HG03442 (cell line): ENCODE measurements around the gene LAMB3.
"Not testable (repeated sequence)": the region's sequence is repeated elsewhere in the genome, so short reads cannot be mapped to it uniquely, and the experiment has no call there.

Source experiments
- ATAC-seq: cut with Tn5 transposase; IDR thresholded peaks from one replicate; pipeline ENCODE4 v1.9.1; 2021; ENCODE audit warnings: mild to moderate bottlenecking, moderate library complexity; ENCODE audit not compliant: unreplicated experiment

The LAMB3 gene

DNA sequence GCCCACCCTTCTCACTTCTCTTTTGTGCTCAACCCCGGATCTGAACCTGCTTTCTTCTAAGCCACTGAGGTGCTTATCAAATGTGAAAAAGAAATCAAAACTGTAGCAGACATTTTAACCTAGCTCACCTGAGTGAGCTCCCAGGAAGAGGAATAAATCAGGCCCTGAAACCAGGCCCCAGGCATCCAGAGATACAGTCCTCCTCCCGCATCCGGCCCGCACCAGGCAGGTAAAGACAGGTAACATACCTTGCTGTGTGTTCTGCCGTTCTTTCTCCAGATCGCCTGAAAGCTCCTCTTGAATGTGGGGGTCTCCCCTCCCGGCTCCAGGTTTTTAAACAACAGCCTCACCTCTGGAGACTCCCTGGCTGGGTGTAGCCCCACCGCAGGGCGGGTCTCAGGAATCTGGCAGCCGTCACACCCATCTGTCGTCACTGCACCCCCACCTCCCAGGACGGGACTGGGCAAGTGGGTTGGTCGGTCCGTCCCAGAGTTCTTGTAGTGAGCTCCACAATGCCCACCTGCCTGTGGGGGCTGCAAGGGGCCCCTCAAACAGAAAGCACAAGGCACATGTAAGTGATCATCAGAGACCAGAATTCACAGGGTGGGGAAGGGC, at the start of gene LAMB3:
LAMB3 (minus strand) TSS at position 305 of the 615 bp plus-strand sequence. CDS start 1,481 bp downstream, outside the sequence.
- ATAC-seq: no peak

DNA sequence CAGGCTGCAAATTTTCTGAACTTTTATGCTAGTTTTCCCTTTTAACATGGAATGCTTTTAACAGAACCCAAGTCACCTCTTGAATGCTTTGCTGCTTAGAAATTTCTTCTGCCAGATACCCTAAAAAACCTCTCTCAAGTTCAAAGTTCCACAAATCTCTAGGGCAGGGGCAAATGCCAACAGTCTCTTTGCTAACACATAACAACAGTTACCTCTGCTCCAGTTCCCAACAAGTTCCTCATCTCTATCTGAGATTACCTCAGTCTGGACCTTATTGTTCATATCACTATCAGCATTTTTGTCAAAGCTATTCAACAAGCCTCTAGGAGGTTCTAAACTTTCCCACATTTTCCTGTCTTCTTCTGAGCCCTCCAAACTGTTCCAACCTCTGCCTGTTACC, 48.5 kb upstream of the LAMB3 start:
- not testable (repeated sequence) for ATAC-seq

DNA sequence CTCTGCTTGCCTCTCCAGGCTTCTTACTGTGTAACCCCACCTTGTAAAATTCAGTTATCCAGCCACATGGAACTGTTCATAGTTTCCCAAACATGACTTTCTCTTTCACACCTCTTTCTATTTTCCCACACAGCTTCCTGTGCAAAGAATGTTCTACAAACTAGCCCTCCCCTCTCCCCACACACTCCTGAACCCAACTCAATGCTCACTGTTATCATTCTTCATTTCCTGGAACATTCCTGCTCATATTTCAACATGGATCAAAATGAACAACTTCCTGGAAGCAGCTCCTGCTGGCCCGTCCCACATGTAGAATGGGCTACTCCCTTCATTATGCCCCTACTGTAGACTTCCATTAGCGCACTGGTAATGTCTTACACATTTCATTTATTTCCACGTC, 44.9 kb upstream of the LAMB3 start:
- no peak for ATAC-seq

DNA sequence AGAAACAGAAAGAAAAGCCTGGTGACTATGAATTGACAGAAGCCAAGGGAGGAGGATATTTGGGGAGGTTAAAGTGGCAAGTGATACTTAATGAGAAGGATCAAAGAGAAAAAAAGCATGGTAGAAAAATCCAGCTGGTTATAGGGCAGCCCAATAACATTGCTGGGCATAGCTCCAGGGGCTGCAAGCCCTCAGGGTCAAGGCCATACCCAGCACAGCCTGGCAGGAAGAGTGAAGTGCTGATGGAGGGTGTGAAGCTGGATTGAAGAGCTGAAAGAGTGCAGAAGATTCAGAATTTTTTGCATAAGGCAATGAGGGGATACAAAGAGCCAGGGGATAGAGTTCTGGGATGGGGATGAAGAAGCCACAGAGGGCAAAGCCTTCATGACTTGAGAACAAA, 44.4 kb upstream of the LAMB3 start:
- no peak for ATAC-seq

DNA sequence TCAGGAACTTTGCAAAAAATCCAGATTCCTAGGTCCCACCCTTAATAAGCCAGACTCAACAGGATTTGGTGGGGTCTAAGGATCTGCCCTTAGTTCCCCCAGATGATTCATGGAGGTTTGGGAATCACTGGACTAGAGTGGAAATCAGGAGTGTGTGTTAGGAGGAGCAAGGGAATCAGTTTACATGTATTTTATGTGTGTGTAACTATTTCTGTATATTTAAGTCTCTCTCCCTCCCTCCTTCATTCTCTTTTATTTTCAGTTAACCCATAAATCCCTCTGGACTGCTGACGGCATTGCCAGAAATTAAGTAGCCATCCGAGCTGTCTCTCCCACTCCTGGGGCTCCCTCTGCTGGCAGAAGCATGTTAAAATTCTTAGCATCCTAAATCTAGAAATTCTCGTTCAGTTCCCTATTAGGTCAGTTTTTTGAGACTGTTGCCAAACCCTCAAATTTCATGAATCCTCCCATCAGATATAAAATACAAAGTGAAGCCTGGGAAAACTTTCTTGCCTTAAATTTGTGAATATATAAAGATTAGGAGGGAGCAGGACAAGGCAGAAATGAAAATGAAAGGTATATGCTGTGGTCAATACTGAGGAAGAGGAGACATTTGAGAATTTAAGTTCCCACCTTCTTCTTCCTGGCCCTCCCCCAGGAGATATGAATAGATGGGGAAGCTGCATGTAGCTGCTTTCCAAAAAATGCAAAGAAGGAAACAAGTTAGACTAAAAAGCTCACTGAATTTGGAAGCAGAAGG, 40.7 kb upstream of the LAMB3 start:
- ATAC-seq: no peak

DNA sequence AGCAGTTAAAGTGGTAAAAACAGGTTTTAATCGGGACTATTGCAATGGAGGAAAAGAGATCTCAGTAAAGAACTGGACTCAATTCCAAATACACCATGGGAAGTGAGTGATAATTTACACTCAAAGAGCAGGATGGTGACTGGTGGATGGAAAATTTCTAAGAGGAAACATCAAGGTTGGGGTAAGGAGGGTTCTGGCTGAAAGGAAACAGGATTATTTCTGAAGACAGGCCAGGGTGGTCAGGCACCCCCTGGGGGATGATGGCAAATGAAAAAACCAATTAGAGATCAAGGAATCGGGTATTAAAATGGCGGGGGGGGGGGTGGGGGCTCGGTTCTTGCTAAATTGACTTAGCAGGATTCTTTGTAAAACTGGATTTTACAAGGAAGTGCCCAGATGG, 40.1 kb upstream of the LAMB3 start:
- no peak for ATAC-seq

DNA sequence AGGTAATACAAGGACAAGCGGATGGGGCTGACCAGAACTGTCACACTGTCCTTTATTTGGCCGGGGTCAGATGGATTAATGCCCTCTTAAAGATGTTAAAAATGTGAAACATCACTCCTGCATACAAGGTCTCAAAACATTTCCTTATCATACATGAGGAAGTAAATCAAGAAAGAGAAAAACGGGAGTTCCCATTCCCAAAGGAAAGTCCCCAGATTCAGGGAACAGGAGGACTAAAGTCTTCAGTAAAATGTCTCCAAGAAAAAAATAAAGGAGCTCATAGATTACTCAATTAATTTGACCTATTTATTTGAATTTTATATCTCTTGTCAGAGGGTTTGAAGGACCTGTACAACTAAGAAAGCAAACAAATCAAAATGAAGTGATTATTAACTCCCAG, 39.0 kb upstream of the LAMB3 start:
- ATAC-seq: no peak

DNA sequence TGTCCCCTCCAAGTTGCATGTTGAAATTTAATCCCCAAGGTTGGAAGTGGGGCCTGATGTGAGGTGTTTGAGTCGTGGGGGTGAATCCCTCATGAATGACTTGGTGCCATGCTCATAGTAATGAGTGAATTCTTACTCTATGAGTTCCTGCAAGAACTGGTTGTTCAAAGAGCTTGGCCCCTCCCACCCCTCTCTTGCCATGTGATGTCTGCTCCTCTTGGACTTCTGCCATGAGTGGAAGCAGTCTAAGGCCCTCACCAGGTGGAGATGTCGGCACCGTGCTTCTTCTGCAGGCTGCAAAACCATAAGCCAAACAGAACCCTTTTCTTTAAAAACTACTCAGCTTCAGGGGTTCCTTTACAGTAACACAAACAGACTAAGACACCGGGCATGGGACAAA, 37.3 kb upstream of the LAMB3 start:
- no peak for ATAC-seq

DNA sequence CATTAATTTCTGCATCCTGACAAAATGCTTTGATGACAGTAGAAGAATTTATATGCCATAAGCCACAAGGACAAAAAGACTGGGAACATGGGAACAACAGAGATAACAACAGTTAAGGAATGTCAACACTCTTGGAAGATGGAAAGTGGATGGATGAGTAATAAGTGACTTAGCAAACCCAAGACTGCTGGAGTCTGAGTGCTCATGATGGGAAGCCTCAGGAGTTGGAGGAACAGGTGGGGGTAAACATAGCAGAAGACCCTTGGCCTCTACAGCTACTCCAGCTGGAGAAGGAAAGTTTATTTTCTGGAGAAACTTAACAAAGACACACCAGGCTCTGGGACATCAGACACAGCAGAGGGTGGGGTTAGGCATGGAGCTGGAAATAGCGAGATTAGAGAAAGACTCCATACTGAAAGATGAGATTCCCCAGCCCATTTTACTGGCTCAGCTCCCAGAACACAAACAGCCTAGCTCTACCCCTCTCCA, 36.6 kb upstream of the LAMB3 start:
- ATAC-seq: no peak

DNA sequence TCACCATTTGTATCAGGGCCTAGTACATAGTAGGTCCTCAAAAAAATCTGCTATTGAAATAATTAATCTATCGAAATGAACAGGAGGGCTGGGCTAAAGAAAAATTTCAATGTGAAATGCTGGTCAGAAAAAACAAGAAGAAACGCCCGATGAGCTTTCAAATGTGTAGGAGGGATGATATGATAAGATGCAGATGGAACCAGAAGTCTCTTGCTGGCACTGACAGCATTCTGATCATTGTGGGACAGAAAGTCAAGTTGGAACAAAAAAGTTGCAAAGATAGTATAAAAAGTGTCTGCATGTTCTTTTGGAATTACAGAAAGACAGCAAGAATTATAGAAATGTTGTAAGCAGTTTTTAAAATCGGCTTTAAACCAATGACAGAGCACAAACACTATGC, 34.1 kb upstream of the LAMB3 start:
- ATAC-seq: no peak

DNA sequence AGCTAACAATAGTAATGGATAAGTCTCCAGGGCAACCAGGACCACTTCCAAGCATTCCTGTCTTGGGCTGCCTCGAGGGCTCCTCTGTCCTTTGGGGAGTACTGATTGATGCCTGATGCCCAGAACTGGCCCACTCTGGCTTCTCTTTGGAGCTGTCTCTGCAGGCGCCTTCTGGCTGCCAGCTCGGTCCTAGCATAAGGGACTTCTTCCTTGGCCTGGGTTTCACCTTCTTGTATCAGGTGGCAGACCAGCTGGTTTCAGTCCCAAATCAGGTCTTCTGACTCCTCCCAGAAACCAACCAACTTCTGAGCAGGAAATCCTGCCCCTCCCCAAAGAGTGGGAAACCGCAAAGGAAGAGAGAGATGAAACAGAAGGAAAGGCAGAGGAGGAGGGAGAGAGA, 33.6 kb upstream of the LAMB3 start:
- no peak for ATAC-seq

DNA sequence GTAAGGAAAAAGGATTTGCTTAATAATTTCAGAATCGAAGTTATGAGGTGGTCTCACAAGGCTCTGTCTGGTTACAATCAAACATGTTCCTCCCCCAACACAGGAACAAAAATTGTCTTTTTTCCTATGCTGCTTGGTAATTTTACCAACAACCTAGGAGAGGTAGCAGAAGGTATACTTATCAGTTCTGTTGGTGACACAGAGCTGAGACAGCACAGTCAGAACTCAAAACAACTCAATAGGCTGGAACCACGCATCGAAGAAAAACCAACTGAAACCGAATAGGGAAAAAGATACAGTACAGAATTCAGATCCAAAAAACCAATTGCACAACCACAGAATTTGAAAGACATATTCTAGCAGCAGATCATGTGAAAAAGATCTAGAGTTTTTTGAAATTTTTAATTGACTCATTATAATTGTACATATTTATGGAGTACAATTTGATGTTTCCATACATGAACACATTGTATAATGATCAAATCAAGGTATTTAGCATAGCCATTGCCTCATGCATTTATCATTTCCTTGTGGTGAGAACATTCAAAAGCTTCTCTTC, 26.8 kb upstream of the LAMB3 start:
- ATAC-seq: no peak

DNA sequence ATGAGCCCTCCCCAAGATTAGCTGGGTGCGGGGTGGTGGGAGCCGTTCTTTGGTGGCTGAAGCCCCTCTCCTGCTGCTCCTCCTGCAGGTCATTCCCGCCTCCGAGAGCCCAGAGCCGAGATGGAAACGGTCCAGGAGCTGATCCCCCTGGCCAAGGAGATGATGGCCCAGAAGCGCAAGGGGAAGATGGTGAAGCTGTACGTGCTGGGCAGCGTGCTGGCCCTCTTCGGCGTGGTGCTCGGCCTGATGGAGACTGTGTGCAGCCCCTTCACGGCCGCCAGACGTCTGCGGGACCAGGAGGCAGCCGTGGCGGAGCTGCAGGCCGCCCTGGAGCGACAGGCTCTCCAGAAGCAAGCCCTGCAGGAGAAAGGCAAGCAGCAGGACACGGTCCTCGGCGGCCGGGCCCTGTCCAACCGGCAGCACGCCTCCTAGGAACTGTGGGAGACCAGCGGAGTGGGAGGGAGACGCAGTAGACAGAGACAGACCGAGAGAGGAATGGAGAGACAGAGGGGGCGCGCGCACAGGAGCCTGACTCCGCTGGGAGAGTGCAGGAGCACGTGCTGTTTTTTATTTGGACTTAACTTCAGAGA, 23.4 kb upstream of the LAMB3 start:
- no peak for ATAC-seq

DNA sequence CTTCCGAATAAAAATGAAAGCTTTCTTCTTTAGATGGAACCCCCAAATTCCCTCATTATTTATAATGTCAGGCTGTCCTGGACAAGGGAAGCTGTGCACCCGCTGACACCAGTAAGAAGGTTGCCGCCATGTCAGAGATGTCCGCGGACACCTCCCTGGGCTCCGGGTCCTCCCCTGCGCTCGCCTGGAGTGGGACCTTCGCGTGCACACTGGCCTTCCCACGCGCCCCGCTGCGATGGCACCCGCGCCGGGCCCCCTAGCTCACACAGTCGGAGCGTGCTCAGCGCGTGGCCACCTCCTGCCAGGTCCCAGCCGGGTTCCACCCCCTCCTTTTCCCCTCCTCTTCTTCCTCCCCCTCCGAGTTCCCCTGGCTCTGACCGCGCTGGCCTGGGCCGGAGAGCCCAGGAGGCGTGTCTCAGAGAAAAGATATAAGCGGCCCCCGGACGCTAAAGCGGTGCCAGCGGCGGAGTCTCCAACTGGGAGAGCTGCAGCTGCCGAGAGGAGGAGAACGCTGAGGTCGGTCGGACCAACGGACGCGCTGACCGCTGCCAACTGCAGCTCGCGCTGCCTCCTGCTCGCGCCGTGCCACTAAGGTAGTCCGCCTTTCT, 22.8 kb upstream of the LAMB3 start, which contains the start of gene G0S2:
G0S2 (plus strand) TSS at position 456 of the 608 bp plus-strand sequence. CDS start 273 bp downstream, outside the sequence.
- no peak for ATAC-seq

DNA sequence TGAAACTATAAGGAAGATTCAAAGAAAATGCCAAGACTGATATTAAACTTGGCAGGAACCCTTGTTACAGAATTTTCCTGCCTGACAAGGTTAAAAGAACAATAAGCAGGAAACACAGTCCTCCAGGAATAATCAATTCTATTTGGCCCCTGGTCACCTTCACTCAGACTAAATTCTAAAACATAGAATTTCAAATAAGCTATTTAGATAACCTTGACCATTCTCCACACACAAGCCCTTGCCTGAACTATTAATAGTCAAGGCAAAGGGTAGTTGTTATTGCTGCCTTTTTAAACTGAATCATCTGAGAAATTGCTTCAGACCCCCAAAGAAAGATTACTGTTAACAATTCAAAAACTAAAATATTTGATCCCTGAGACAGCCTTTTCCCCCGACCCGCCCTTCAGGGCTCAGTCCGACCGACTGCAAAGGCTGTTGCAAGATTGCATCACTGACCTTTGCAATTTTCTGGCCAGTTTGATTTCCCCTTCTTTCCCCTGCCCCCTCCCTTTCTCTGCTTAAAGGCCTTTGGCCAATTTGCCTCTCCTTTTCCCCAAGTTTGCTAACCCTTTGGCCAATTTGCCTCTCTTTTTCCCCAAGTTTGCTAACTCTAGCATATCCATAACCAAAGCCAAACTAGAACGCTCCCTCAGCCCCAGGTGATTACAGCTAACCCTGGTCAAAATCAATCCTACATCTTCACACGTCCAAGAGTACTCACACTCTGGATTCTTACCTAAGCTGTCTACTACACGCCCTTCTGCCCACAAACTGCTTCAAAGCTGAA, 21.6 kb upstream of the LAMB3 start:
- no peak for ATAC-seq

DNA sequence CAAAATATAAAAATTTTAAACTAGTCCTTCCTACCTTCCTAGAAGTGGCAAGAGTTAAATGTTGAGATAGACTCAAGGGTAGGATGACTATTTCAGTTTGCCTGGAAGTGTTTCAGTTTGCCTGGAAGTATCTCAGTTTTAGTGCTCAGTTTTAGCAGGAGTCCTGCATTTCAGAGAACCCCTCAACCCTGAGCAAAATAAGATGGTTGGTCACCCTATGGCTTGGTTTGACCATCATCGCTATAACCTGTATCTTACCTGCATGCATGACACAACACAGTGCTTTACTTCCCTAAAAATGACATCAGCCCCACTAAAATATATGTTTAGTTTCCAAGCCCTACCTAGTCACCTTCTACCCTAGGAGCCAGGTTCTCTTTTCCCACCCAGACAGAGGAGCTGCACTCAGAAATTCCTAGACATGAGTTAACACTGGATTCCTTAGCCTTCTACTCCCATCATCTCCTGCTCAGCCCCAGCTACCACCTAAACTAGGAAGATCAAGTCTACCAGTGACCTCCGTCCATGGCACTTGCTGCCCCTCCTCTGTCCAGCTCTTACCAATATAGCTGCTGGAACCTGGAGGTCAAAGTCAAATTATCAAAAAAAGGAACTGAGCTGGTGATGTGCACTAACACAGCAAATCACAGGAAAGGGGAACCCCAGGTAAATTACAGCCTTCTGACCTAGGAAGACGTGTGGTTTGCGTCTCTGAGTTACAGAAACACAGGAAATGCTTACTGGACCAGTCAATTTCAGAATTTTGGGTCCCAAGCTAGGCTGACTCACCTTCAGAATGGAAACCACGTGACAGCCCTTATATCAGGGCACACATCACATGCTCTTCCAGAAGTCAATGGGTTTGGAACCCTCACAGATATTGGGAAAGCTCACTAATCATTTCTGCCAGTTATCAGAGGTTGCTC, 20.7 kb upstream of the LAMB3 start:
- peak; percentile 93 for ATAC-seq

DNA sequence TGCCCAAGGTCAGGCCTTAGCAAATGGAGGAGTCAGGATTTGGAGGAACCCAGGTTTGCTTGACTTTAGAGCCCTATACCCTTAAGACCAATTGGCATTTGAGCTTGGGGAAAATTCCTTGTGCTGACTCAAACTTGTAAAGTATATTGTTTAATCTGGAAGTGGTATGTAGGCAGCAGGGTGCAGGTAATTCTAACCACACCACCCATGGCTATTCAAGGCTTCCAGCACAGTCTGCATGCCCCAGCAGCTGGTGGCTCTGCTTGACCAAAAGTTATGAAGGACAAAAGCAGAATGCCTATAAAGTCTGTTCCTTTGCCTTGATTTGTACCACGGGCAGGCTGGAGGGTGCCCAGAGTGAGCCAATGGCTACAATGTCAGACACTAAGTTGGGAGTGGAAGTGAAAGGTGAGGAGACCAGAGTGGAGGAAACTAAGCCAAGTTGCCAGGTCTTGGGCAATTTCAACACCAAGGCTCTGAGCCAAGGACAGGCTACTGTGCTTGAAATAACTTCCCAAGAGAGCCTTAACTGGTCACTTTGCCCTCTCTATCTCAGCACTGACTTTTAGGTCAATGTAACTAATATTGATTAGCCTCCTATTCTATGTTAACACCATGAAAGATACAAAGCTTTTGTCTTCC, 18.3 kb upstream of the LAMB3 start:
- no peak for ATAC-seq

DNA sequence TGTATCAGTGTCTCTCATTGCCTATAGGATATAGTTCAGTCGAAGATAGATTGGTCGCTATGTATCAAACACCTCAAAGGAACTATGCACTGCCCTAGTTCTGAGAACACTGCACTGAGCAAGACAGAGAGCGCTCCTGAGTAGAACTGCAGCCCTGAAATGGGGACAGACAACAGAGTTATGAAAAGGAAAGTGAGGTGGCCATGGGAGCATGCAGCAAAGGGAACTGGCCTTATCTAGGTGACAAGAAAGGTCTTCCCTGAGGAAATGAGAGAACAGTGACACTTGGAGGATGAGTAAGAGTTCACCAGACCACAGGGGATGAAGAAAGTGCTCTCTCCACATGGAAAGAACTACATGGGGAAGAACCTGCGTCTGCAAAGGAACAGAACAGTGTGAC, 15.5 kb upstream of the LAMB3 start:
- no peak for ATAC-seq

DNA sequence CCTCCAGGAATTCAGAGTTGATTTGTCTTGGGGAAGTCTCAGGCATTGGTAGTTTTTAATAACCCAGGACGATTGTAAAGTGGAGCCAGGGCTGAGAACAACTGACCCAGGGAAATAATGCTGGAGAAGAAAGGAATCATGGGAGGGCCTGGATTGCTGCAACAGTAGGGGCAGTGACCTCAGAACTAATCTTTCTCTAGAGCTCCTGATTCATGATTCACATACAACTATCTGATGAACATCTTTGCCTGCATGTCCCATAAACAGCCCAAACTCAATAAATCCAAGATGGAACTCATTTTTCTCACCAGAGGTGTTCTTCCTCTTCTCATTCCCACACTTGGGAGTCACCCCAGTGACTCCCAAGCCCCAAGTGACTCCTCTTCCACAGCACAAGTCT, 14.9 kb upstream of the LAMB3 start:
- no peak for ATAC-seq
